ENCODE measurements around the gene BRWD1.
A peak's percentile ranks its signal among the peaks of the same experiment; 100 is the strongest.

- TF ChIP-seq, protein P1, sequence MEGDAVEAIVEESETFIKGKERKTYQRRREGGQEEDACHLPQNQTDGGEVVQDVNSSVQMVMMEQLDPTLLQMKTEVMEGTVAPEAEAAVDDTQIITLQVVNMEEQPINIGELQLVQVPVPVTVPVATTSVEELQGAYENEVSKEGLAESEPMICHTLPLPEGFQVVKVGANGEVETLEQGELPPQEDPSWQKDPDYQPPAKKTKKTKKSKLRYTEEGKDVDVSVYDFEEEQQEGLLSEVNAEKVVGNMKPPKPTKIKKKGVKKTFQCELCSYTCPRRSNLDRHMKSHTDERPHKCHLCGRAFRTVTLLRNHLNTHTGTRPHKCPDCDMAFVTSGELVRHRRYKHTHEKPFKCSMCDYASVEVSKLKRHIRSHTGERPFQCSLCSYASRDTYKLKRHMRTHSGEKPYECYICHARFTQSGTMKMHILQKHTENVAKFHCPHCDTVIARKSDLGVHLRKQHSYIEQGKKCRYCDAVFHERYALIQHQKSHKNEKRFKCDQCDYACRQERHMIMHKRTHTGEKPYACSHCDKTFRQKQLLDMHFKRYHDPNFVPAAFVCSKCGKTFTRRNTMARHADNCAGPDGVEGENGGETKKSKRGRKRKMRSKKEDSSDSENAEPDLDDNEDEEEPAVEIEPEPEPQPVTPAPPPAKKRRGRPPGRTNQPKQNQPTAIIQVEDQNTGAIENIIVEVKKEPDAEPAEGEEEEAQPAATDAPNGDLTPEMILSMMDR (IDR thresholded peaks at IDR 0.05): peak in 5 of 6 experiments; percentile 15 to 43 (median 32)
- TF ChIP-seq POLR2A (IDR thresholded peaks at IDR 0.05): peak; percentile 56 to 66
Observed at GRCh38 chr21:39313571-39314142, at the start of gene BRWD1.
